Measurements from ENCODE around the gene MACROD1. TPM values are rescaled to one million over a fixed set of nuclear protein-coding genes. Genes with fewer than 3 reads are reported as not detected.

MACROD1 gene
- total and polyA plus RNA-seq, 2 of the 13 experiments (the other 11 are each of a cell fraction or from before 2014, with no cell fraction given): 23.1 to 34.5 TPM

DNA sequence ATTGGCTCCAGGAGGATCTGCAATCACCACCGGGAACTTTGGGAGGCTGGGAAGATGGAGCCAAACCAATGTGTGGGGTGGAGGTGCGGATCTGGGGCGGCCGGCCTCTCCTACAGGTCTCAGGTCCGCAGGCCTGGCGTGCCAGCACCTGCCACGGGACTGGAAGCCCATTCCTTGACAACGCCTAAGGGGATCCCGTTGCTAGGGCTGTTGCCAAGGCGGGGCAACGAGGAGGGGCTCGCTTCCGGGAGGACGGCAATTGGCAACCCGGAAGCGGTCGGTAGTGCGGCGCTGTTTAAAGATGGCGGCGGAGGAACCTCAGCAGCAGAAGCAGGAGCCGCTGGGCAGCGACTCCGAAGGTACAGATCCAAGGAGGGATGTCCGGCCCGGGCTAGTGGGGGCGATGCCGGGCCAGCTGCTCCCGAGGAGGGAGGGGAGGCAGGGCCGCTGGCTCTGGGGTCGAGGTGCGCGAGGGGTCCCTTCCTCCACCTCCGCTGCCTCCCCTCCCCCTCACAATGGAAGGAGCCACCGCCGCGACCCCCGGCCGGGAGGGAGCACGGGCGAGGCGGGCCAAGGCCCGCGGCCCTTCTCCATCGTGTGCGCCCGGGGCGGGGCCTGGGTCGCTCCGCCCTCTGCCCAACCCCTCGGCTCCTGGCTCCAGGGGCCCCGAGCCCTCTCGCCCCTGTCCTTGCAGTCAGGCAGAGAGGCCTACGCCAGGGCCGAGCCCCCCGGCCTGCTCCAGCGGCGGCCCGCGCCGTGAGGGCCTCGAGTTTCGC lies 179.6 kb downstream of the MACROD1 start, which contains the start of gene OTUB1 (continued):
- TF ChIP-seq, protein P1, sequence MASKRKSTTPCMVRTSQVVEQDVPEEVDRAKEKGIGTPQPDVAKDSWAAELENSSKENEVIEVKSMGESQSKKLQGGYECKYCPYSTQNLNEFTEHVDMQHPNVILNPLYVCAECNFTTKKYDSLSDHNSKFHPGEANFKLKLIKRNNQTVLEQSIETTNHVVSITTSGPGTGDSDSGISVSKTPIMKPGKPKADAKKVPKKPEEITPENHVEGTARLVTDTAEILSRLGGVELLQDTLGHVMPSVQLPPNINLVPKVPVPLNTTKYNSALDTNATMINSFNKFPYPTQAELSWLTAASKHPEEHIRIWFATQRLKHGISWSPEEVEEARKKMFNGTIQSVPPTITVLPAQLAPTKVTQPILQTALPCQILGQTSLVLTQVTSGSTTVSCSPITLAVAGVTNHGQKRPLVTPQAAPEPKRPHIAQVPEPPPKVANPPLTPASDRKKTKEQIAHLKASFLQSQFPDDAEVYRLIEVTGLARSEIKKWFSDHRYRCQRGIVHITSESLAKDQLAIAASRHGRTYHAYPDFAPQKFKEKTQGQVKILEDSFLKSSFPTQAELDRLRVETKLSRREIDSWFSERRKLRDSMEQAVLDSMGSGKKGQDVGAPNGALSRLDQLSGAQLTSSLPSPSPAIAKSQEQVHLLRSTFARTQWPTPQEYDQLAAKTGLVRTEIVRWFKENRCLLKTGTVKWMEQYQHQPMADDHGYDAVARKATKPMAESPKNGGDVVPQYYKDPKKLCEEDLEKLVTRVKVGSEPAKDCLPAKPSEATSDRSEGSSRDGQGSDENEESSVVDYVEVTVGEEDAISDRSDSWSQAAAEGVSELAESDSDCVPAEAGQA (IDR thresholded peaks at IDR 0.05; ENCODE audit: low read depth): peak; percentile 71
- TF ChIP-seq, protein P1 (CRISPR knock-in tag; IDR thresholded peaks at IDR 0.05; ENCODE audit: borderline replicate concordance): peak; percentile 86; the same call in 1 of the 2 replicates
- TF ChIP-seq SPEN (CRISPR knock-in tag; IDR thresholded peaks at IDR 0.05; ENCODE audit: low read depth) (peak; percentile 93), REXO4 (CRISPR knock-in tag; IDR thresholded peaks at IDR 0.05; ENCODE audit: borderline replicate concordance) (no peak), ZNF547 (CRISPR knock-in tag; IDR thresholded peaks at IDR 0.05) (peak; percentile 66; the same call in 1 of the 2 replicates), ZNF878 (CRISPR knock-in tag; IDR thresholded peaks at IDR 0.05) (no peak), ZNF430 (CRISPR knock-in tag; IDR thresholded peaks at IDR 0.05) (peak; percentile 85), LCORL (IDR thresholded peaks at IDR 0.05) (no peak), LCORL (CRISPR knock-in tag; IDR thresholded peaks at IDR 0.05) (peak; percentile 71; the same call in 1 of the 2 replicates), ZNF891 (CRISPR knock-in tag; IDR thresholded peaks at IDR 0.05) (no peak; the same call in 1 of the 2 replicates), TBL1XR1 (IDR thresholded peaks at IDR 0.05; ENCODE audit: borderline replicate concordance, low read length, partially characterized antibody) (no peak), ZNF570 (CRISPR knock-in tag; IDR thresholded peaks at IDR 0.05; ENCODE audit: borderline replicate concordance) (no peak), GATAD1 (CRISPR knock-in tag; IDR thresholded peaks at IDR 0.05) (peak; percentile 92), TCF12 (IDR thresholded peaks at IDR 0.05) (no peak), TCF12 (CRISPR knock-in tag; IDR thresholded peaks at IDR 0.05) (peak; percentile 22; the same call in 1 of the 2 replicates), SP2 (CRISPR knock-in tag; IDR thresholded peaks at IDR 0.05) (peak; percentile 68)
- TF ChIP-seq, protein P2, sequence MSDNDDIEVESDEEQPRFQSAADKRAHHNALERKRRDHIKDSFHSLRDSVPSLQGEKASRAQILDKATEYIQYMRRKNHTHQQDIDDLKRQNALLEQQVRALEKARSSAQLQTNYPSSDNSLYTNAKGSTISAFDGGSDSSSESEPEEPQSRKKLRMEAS (IDR thresholded peaks at IDR 0.05): peak; percentile 62
- TF ChIP-seq, protein P3, sequence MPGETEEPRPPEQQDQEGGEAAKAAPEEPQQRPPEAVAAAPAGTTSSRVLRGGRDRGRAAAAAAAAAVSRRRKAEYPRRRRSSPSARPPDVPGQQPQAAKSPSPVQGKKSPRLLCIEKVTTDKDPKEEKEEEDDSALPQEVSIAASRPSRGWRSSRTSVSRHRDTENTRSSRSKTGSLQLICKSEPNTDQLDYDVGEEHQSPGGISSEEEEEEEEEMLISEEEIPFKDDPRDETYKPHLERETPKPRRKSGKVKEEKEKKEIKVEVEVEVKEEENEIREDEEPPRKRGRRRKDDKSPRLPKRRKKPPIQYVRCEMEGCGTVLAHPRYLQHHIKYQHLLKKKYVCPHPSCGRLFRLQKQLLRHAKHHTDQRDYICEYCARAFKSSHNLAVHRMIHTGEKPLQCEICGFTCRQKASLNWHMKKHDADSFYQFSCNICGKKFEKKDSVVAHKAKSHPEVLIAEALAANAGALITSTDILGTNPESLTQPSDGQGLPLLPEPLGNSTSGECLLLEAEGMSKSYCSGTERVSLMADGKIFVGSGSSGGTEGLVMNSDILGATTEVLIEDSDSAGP (CRISPR knock-in tag; IDR thresholded peaks at IDR 0.05; ENCODE audit: borderline replicate concordance): peak; percentile 94; the same call in 1 of the 2 replicates
- TF ChIP-seq, protein P4, sequence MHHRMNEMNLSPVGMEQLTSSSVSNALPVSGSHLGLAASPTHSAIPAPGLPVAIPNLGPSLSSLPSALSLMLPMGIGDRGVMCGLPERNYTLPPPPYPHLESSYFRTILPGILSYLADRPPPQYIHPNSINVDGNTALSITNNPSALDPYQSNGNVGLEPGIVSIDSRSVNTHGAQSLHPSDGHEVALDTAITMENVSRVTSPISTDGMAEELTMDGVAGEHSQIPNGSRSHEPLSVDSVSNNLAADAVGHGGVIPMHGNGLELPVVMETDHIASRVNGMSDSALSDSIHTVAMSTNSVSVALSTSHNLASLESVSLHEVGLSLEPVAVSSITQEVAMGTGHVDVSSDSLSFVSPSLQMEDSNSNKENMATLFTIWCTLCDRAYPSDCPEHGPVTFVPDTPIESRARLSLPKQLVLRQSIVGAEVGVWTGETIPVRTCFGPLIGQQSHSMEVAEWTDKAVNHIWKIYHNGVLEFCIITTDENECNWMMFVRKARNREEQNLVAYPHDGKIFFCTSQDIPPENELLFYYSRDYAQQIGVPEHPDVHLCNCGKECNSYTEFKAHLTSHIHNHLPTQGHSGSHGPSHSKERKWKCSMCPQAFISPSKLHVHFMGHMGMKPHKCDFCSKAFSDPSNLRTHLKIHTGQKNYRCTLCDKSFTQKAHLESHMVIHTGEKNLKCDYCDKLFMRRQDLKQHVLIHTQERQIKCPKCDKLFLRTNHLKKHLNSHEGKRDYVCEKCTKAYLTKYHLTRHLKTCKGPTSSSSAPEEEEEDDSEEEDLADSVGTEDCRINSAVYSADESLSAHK (CRISPR knock-in tag; IDR thresholded peaks at IDR 0.05; ENCODE audit: borderline replicate concordance): no peak

All from HepG2 (cell line).